Rectal smooth muscle tissue (tissue), 1 donor: ENCODE results near the gene ZSCAN12.
"Not testable (repeated sequence)": the region's sequence is repeated elsewhere in the genome, so short reads cannot be mapped to it uniquely, and the experiment has no call there.

Experiments
- H3K27ac ChIP-seq: one replicate; pipeline ENCODE4 v1.7.0; 2013; ENCODE audit warnings: low read depth, low read length, inconsistent platforms
- H3K27me3 ChIP-seq: one replicate; pipeline ENCODE4 v1.7.0; 2013; ENCODE audit warnings: low read length; ENCODE audit not compliant: control insufficient read depth, insufficient read depth
- H3K36me3 ChIP-seq: one replicate; pipeline ENCODE4 v1.7.0; 2013; ENCODE audit warnings: low read length; ENCODE audit not compliant: control insufficient read depth, insufficient read depth
- H3K4me1 ChIP-seq: one replicate; pipeline ENCODE4 v1.7.0; 2013; ENCODE audit warnings: low read length; ENCODE audit not compliant: control insufficient read depth, insufficient read depth
- H3K4me3 ChIP-seq: one replicate; pipeline ENCODE4 v1.7.0; 2013; ENCODE audit warnings: low read length
- H3K9ac ChIP-seq: one replicate; pipeline ENCODE4 v1.7.0; 2013; ENCODE audit warnings: low read length

The ZSCAN12 gene

DNA sequence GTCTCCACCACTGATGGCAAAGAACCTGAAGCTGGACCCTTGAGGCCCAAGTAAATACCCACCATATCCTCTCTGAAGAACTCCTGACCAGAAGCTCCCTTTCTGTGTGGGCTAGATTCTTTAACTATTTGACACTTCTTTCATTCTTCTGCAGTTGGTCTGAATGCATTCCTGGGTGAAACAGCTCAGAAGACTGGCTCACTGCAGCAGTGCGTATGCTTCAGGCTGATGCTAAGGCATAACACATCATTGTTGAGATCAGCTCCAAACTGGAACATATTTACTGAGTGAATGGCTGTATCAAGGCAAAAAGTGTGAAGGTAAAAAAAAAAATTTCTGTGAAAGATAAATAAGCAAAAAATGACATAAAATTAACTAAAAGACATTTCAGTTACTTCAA is 24.0 kb upstream of the ZSCAN12 start:
- no peak overlapping the region for H3K4me3 ChIP-seq
- no peaks in the 10 kb centered on the region for H3K36me3 ChIP-seq
- no peak overlapping the region for H3K9ac ChIP-seq

GRCh38 chr6:28413681-28414080 is 14.1 kb upstream of the ZSCAN12 start:
- Histone ChIP-seq H3K36me3 (no peaks in the 10 kb centered on the region), H3K27me3 (no peaks in the 10 kb centered on the region), H3K27ac (no peak overlapping the region), H3K4me3 (no peak overlapping the region), H3K4me1 (no peaks in the 10 kb centered on the region), H3K9ac (no peak overlapping the region)

More for the DNA sequence above, 24.0 kb upstream of the ZSCAN12 start:
- H3K27ac ChIP-seq = no peak overlapping the region
- no peaks in the 10 kb centered on the region for H3K4me1 ChIP-seq
- no peaks in the 10 kb centered on the region for H3K27me3 ChIP-seq

- Histone ChIP-seq H3K4me1 (no peaks in the 10 kb centered on the region), H3K27me3 (no peaks in the 10 kb centered on the region), H3K4me3 (no peak overlapping the region), H3K27ac (no peak overlapping the region), H3K9ac (no peak overlapping the region), H3K36me3 (no peaks in the 10 kb centered on the region)
These were observed 11.2 kb upstream of the ZSCAN12 start for GRCh38 chr6:28410767-28411166.

DNA sequence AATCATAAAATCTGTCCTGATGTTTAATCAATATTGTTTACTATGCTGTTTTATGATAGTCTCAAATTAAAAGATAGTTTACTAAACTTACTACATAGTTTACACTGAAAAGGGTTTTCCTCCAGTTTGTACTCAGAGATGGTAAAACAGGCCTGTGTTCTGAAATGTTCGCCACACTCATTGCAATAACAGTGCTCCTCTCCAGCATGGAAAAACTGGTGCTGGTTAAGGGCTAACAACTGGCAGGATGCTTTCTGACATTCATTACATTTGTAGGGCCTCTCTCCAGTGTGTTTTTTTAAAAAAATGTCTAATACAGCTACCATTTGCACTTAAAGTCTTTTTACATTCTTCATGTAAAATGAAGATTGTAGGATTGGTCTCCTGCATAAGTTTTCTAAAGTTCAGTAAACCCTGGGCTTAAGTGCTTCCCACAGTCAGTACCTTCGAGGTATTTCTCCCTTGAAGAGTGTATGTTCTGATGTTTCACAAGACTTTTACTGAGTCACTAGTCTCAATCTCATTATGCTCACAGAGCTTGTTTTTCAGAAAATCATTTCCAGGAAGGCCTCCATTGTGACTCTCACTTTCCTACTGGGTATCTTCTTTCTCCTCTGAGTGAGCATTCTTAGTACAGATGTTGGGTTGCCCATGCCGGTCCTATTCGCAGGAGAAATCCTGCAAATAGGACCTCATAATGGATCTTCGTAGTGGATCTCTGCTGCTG is 8.7 kb upstream of the ZSCAN12 start:
- no peak overlapping the region for H3K9ac ChIP-seq
- H3K4me3 ChIP-seq = no peak overlapping the region
- H3K4me1 ChIP-seq = no peaks in the 10 kb centered on the region
- no peaks in the 10 kb centered on the region for H3K36me3 ChIP-seq
- H3K27ac ChIP-seq = no peak overlapping the region
- H3K27me3 ChIP-seq = no peaks in the 10 kb centered on the region

- Histone ChIP-seq H3K27ac (no peak overlapping the region), H3K27me3 (no peaks in the 10 kb centered on the region), H3K4me1 (no peaks in the 10 kb centered on the region), H3K36me3 (no peaks in the 10 kb centered on the region), H3K9ac (no peak overlapping the region), H3K4me3 (no peak overlapping the region)
These were observed 7.9 kb upstream of the ZSCAN12 start for GRCh38 chr6:28407401-28407800.

DNA sequence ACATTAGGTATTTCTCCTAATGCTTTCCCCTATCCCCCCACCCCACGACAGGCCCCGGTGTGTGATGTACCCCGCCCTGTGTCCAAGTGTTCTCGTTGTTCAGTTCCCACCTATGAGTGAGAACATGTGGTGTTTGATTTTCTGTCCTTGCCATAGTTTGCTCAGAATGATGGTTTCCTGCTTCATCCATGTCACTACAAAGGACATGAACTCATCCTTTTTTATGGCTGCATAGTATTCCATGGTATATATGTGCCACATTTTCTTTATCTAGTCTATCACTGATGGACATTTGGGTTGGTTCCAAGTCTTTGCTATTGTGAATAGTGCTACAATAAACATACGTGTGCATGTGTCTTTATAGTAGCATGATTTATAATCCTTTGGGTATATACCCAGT is 4.4 kb upstream of the ZSCAN12 start:
- H3K4me1 ChIP-seq, H3K36me3 ChIP-seq, H3K9ac ChIP-seq, H3K4me3 ChIP-seq, H3K27me3 ChIP-seq, H3K27ac ChIP-seq: not testable (repeated sequence)

GRCh38 chr6:28402197-28402596 is 2.6 kb upstream of the ZSCAN12 start:
- Histone ChIP-seq H3K9ac (no peak overlapping the region), H3K27me3 (no peaks in the 10 kb centered on the region), H3K4me3 (no peak overlapping the region), H3K36me3 (no peaks in the 10 kb centered on the region), H3K4me1 (peaks cover 3% of the 10 kb centered on the region), H3K27ac (no peak overlapping the region)

DNA sequence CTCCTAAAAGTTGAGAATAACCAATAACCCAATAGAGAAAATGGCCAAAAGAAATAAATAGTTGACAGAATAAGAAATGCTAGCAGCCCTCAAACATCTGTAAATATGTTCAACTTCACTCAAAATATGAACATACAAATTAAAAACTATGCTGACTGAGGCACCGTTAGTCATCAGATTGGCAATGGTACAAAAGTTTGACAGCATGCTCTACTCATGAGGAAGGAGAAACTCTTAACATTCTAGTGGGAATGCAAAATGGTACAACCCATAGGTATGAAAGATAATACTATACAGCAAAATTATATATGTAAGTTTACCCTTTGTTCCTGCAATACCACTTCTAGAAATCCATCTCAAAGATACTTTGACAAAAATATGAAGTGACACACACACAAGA is 1.6 kb upstream of the ZSCAN12 start:
- Histone ChIP-seq H3K36me3 (no peaks in the 10 kb centered on the region), H3K27me3 (no peaks in the 10 kb centered on the region), H3K9ac (no peak overlapping the region), H3K4me1 (peaks cover 3% of the 10 kb centered on the region), H3K27ac (no peak overlapping the region), H3K4me3 (no peak overlapping the region)

DNA sequence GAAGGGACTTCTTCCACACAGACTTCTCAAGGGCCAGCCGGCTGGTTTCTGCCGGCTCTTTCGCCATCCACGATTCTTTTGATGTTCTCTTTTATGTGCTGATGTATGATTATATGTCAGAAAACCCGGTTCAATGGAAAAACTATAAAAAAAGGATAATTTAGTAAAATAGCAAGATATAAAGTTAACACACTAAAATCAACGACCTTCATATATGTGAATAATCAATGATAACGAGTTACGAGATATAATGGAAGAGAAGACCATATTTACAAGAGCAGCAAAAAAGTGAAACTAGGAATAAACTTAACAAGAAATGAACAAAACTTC is 540 bp upstream of the ZSCAN12 start:
- Histone ChIP-seq H3K36me3 (no peaks in the 10 kb centered on the region), H3K4me1 (peaks cover 3% of the 10 kb centered on the region), H3K4me3 (peak overlapping the region; percentile 88), H3K27ac (peak overlapping the region; percentile 65), H3K9ac (peak overlapping the region; percentile 61), H3K27me3 (no peaks in the 10 kb centered on the region)

GRCh38 chr6:28395918-28396317 is 3.6 kb downstream of the ZSCAN12 start:
- Histone ChIP-seq H3K4me3 (no peak overlapping the region), H3K4me1 (peaks cover 3% of the 10 kb centered on the region), H3K27ac (no peak overlapping the region), H3K27me3 (no peaks in the 10 kb centered on the region), H3K36me3 (peaks cover 6% of the 10 kb centered on the region), H3K9ac (no peak overlapping the region)

DNA sequence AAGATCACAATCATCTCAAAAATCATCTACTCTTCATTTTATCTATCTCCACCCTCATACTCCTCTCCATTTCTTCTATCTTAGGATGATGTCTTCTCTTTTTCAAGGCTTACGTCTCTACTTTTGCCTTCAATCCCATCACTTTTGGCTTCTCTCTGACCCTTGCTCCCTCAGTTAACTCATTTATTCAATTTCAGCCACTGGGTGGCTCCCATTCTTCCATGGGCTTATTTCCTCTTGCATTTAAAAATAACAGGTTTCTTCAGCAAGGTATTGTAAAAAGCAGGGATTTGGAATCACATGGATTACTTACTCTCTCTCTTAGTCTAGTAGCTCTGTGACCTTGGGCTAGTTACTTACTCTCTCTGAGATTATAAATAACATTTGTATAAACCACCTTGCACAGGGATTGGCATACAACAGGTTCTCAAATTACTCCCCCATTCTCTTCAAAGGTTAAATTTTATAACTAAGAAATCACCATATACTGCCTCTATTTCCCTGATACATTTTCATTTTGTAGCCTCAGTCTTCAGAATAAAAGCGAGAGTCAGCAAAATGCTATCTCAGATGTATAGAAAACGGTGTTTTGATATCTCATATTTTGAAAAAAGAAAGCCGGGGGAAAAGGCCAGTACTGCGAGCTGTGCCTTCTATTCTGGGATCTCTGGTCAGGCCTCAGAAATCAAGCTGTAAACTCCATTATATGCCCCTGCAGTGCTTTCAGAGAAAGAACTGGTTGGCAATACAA is 5.5 kb downstream of the ZSCAN12 start:
- Histone ChIP-seq H3K27me3 (no peaks in the 10 kb centered on the region), H3K36me3 (peaks cover 16% of the 10 kb centered on the region), H3K4me3 (no peak overlapping the region), H3K27ac (no peak overlapping the region), H3K9ac (no peak overlapping the region), H3K4me1 (peaks cover 3% of the 10 kb centered on the region)

- Histone ChIP-seq H3K4me1 (no peaks in the 10 kb centered on the region), H3K4me3 (no peak overlapping the region), H3K36me3 (peaks cover 16% of the 10 kb centered on the region), H3K27me3 (no peaks in the 10 kb centered on the region), H3K9ac (no peak overlapping the region), H3K27ac (no peak overlapping the region)
These were observed 8.9 kb downstream of the ZSCAN12 start for GRCh38 chr6:28390688-28391087.

DNA sequence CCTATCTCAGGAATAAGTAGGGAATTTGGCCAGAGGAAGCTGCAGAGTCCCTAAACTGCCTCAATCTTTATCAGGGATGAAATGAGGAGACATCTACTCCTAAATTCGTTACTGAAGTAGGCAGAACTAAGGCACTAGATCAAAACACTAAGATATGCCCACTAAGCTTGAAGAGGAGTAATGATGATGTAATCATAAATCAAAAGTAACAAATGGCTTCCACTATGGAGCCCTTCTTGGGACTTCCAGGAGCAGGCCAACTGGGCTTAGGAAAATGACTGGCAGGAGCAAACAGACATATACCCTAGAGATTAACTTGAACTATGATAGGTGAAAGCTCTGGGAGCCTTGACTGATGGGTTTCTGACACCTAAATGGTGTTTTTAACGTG is 15.4 kb downstream of the ZSCAN12 start:
- Histone ChIP-seq H3K27me3 (no peaks in the 10 kb centered on the region), H3K4me1 (peaks cover 5% of the 10 kb centered on the region), H3K27ac (peak overlapping the region; percentile 61), H3K4me3 (no peak overlapping the region), H3K9ac (no peak overlapping the region), H3K36me3 (no peaks in the 10 kb centered on the region)
